A172 (cell line): ENCODE measurements around the gene ARHGDIG. TPM values are rescaled to one million over a fixed set of nuclear protein-coding genes. Genes with fewer than 3 reads are reported as not detected.

Experiments used
- DNase-seq: peaks from one replicate; pipeline ENCODE4 v3.0.0-alpha.2; 2015; ENCODE audit warnings: low spot score
- total RNA-seq: library from RNA; depleted of rRNA; stranded (reverse); fragments of >200 nt; shearing (Covaris generic); gene quantifications from 2 replicates; pipeline ENCODE4 v1.2.3, GENCODE V29; 2014

ARHGDIG gene
- total RNA-seq, 1 experiment from 2014 or later, result 1.1 TPM

DNA sequence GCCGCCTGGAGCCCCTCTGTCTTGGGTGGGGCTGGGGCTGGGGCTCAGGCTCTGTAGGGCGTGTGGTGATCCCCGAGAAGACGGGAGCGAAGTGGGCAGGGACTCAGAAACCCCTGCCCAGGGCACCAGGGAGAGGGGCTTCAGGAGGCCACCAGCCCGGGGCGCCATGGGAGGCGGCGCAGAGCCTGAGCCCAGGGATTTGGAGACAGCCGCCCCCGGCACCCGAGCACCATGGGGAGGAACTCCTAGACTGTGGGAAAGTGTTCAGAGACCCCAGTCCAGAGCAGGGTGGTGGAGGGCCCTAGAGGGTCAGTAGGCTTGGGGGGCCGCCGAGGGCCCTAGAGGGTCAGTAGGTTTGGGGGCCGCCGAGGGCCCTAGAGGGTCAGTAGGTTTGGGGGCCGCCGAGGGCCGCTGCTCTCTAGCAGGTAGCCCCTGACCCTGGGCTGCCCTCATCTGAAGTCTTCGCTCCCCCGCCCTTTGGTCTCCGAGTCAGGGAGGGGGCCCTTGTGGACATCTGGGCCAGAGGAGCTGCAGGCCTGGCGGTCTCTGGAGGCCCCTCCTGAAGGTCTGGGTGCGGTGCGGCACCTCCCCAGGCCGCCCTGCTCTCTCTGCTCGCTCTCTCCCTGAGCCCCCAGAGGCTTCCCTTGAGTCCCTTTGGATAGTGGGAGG, 734 bp downstream of the ARHGDIG start:
- DNase-seq, result no peak

DNA sequence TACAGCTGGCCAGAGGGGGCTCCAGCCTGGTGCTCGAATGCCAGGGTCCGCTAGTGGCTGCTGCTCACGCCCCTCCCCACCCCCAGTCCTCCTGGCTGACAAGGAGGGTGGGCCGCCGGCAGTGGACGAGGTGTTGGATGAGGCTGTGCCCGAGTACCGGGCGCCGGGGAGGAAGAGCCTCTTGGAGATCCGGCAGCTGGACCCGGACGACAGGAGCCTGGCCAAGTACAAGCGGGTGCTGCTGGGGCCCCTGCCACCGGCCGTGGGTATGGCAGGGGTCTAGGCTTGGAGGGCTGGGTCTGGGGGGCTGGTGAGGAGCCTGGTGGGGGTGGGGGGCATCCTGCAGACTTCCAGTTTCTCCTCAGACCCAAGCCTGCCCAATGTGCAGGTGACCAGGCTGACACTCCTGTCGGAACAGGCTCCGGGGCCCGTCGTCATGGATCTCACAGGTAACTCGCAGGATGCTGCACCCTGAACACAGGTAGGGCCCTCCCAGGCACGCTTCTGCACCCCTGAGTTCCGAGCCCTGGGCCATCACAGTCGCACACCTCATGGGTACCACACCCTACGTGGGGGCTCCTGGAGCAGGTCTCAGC, 1.4 kb downstream of the ARHGDIG start:
- no peak for DNase-seq

DNA sequence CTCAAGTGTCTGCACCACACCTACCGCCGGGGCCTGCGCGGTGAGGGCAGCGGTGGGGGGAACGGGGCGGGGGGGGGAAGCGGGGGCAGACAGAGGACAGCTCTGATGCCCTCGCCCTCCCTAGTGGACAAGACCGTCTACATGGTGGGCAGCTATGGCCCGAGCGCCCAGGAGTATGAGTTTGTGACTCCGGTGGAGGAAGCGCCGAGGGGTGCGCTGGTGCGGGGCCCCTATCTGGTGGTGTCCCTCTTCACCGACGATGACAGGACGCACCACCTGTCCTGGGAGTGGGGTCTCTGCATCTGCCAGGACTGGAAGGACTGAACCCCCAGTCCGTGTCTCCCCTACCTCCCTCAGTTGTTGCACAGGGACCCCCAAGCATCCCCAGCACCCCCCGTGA, 2.1 kb downstream of the ARHGDIG start:
- no peak for DNase-seq

DNA sequence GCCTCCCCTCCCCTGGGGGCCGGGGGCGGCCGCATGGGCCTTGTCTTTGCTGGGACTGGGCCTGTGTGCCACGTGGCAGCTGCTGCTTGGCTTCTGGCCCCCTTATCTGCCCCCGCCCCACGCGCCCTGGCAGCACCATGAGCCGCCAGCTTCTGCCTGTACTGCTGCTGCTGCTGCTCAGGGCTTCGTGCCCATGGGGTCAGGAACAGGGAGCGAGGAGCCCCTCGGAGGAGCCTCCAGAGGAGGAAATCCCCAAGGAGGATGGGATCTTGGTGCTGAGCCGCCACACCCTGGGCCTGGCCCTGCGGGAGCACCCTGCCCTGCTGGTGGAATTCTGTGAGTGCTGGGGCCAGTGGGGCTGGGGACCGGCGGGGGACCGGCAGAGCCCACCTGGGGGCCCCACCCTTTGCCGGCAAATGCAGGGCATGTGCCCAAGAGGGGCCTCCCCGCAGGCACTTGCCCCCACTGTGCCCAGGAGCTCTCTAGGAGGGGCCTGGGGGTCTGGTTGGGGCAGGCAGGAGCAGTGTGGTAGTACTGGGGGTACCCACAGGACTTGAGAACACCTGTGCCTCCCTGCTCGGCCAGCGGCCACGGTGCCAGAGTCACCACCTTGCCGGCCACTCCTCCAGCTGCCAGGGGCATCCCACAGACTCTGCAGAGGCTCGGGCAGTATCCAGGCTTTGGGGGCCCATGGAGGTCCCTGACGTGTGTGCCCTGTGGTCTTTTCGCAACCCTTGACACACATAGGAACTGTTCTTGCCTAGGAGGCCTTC, 2.8 kb downstream of the ARHGDIG start, which contains the start of gene PDIA2:
Gene PDIA2, plus strand, starts transcription at position 132 of the 773 bp plus-strand sequence. Its CDS starts 6 bp downstream, at position 138.
- no peak for DNase-seq

DNA sequence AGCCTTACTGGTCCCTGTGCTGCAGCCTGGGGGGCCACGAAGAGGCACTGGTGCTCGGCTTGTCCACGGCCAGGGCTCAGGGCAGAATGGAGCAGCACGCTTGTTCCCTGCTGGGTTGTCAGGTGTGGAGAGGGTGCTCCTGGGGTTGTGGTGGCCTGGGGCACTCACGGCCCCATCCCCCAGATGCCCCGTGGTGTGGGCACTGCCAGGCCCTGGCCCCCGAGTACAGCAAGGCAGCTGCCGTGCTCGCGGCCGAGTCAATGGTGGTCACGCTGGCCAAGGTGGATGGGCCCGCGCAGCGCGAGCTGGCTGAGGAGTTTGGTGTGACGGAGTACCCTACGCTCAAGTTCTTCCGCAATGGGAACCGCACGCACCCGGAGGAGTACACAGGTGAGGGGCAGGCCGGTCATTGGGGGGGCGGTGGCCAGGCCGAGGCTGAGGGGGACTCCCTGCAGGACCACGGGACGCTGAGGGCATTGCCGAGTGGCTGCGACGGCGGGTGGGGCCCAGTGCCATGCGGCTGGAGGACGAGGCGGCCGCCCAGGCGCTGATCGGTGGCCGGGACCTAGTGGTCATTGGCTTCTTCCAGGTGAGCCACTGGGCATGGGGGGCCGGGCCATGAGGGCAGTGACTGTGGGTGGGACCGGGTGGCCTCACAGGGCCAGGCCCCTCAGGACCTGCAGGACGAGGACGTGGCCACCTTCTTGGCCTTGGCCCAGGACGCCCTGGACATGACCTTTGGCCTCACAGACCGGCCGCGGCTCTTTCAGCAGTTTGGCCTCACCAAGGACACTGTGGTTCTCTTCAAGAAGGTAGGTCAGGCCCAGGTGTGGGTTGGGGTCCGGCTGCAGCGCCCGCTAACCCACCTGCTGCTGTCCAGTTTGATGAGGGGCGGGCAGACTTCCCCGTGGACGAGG, 4.1 kb downstream of the ARHGDIG start:
- no peak for DNase-seq

- no peak for DNase-seq
These were observed 5.0 kb downstream of the ARHGDIG start for GRCh38 chr16:285146-286055.

- DNase-seq, result no peak
These were observed 6.3 kb downstream of the ARHGDIG start for GRCh38 chr16:286491-287297.

- DNase-seq, result peak; percentile 18
These were observed 7.0 kb downstream of the ARHGDIG start for GRCh38 chr16:287298-287811.

DNA sequence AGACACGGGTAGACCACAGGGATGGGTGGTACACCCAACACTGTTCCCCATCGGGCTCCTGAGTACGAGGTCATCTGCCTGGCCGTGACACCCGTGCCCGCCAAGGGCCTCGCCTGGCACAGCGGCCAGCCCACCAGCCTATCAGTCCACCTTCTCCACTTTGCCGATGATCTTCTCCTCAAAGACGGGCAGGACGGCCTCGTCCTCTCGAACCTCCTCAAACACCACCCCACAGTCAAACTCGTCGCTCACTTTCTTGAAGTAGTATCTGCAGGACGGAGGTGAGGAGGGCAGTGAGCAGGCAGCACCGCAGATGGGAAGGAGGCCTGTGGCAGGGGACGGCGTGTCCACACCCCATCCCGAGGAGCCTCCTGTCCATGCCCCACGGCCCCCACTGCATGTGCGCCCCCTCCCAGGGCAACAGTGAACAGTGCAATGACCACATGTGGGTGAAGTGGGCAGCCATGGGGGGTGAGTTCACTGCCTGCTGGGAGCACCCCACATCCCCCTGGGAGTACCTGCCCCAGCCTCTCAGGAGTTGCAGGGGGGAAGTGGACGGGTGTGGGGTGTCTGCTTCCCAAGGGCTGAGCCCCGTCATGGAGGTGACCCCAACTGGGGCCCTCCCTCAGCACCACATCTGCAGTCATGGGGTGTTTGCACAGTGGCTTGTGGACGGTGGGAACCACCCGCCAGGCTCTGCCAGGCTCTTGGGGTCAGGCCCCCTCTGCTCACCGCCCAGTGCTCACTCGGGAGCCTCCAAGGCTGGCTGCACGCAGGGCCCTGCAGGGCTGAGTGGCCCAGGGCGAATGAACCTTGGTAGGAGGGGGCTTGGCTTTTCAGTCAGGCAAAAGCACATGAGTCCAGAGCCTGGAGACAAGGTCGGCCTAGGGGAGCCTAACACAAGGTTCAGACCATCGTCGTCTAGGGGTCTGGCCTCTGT, 7.9 kb downstream of the ARHGDIG start:
- no peak for DNase-seq

DNA sequence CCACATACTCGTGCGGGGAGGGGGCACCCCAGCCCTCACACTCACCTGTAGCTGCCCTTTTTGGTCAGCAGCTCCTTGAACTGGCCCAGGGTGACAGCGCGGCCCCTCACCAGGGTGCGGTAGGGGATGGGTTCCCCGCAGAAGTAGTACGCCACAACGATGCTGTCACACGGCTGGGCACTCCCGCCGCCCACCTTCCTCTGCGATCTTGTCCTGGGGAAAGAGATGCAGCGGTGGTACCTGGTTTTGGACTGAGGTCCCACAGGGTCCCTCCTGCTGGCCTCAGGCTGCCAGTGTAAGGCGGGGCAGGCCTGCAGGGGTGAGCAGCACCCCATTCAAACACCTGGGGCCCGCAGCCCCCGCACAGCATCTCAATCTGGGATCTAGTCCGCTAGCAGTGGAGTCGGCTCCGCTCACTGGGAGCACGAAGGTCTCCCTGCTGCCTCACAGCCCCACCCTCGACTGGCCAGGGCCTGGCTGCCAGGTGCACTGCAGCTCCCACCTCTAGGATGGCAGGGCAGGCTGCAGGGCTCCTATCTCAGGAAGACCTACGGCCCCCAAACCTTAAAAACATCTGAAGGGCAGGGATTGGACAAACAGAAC, 9.1 kb downstream of the ARHGDIG start:
- DNase-seq, result no peak

GRCh38 chr16:290015-290680, 9.8 kb downstream of the ARHGDIG start:
- DNase-seq, result no peak

DNA sequence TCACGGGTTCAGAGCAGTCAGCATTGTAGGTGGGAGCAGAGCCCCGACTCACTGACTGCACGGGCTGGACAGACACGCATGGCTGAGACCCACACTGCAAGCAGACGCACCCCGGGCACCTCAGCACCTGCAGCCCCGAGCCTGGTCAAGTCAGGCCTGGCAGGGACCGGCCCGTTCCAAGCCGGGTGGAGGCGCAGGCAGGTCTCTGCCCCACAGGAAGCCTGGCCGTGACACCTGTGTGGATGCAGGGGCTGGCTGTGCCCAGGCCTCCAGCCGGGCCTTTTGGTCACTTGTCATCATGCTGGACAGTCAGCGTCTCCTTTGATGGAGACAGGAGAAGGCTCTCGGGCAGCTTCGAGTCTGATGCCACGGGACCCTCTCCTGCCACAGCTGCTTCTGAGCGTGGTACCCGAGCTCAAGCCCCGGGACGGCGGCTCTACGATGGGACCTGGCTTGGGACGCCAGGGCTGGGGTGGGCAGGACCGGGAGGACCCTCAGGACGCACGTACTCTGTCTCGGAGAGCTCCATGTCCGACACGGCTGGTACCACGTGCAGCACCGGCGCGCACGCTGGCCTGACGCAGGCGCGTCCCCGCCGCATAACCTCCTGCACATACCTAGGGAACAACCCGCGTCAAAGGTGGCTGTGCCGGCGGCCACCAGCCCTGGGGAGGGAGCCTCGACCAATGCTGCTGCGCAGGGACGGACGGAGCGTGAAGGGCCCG, 10.5 kb downstream of the ARHGDIG start:
- no peak for DNase-seq

DNA sequence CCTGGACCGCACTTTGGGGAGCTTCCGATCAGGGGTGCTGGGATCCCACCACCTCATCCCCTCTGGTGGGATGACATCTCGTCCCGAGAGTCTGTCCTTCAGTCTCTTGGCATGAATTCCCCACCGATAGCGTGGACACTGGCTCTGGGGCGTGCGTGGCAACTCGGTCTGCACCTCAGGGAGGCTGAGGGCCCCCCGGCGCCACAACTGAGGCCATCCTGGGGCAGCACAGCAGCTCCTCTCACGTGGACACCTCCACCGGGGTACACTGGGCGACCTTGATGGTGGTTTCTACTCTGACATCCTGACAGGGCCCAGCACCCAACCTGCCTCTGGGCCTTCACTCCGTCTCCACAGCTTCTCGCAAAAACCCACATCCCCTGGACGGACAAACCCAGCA, 11.1 kb downstream of the ARHGDIG start:
- no peak for DNase-seq

GRCh38 chr16:293043-293775, 12.8 kb downstream of the ARHGDIG start:
- no peak for DNase-seq

DNA sequence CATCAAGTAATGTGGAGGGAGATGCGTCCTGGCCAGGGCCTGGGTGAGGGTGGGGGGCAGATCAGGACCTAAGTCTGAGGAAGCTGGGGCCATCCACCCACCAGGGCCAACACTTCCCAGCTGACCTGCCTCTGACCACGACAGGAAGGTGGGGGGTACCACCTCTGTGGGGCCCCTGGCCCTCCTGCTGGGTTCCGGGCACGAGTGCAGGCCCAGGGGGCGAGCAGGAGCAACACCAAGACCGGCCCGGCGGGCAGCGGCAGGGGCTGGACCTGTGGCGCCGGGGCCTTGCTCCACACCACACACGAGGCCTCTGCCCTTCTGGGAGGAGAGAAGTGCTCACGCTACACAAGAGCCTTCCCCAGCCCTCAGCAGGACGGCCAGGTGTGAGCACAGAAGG, 15.9 kb downstream of the ARHGDIG start:
- no peak for DNase-seq
